OCI-M2 (cell line): ENCODE results near the gene PNPLA6.

Experiments
- DNase-seq: peaks from one replicate; lab custom pipeline; 2025; ENCODE audit not compliant: unreplicated experiment; lab: John Stamatoyannopoulos, UW

The PNPLA6 gene

DNA sequence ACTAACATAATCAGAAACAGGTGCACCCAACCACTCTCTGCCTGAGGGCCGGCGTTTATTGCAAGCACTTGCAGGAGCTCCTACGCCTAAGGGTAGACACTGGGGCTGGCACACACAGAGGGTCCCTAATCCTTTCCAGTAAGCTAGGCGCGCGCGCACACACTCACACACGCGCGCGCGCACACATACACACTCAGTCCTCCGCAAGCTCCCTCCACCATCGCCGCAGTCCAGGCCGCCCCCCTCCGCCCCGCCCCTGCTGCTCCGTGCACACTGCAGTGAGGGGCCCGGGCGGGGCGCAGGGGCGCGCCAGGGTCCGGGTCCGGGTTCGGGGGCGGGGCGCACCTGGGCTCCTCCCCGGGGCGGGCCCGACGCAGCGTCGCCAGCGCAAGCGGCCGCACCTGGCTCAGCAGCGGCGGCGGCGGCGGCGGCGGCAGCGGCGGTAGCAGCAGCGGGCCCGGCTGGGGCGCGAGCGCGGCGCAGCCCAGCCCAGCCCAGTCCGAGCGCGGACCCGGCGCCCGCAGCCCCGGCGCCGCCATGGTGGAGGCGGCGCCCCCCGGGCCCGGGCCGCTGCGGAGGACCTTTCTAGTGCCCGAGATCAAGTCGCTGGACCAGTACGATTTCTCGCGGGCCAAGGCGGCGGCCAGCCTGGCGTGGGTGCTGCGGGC is 60.1 kb downstream of the PNPLA6 start, which contains the start of gene CAMSAP3:
Gene CAMSAP3 (plus strand): TSS at position 398 of the 668 bp plus-strand sequence. CDS start 140 bp downstream, at position 538.
- no peak for DNase-seq

GRCh38 chr19:7596211-7596937 is 60.9 kb downstream of the PNPLA6 start:
- no peak for DNase-seq

DNA sequence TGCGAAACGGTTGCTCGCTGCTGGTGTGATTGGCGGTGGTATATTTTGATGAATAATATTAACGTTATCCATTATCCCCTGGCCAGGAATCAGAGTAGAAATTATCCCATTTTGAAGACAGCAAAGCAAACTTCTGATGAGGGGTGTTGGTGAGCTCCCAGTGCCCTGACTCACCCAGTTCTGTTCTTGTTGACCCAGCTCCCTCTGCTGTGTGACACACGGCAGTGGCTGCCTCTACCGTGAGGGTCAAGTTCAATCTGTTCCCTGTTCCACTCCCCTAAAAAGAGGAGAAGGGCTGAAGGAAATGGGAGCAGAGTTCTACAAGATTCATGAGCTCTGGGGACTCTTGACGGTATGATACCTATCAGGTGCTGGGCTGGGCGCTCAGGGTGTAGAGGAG is 62.2 kb downstream of the PNPLA6 start:
- no peak for DNase-seq

- no peak for DNase-seq
These were observed 62.7 kb downstream of the PNPLA6 start for GRCh38 chr19:7598180-7598579.

DNA sequence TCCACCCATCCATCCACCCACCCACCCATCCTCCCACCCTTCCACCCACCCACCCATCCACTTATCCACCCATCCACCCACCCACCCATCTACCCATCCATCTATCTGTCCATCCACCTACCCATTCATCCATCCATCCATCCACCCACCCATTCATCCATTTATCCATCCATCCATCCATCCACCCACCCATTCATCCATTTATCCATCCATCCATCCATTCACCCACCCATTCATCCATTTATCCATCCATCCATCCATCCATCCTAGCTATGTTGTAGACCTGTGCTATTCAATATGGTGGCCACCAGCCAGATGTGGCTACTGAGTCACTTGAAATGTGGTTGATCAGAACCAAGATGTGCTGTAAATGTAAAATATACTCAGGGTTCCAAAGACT is 65.2 kb downstream of the PNPLA6 start:
- DNase-seq: no peak

GRCh38 chr19:7602240-7602934 is 66.9 kb downstream of the PNPLA6 start:
- no peak for DNase-seq

DNA sequence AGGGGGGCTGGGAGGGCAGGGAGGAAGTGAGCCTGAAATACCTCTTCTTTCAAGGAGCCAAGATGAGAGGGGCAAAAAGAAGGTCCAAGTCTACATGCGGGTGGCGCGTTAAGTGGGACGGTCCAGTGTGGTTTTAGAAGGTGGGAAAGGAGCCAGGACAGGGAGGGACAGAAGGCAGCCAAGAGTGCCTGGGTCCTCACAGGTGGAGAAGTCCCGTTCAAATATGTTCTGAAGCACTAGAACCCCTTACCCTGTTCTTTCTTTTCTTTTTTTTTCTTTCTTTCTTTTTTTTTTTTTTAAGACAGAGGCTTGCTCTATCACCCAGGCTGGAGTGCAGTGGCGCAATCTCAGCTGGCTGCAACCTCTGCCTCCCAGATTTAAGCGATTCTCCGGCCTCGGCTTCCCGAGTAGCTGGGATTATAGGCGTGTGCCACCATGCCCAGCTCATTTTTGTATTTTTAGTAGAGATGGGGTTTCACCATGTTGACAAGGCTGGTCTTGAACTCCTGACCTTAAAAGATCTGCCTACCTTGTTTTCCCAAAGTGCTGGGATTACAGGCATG is 67.5 kb downstream of the PNPLA6 start:
- no peak for DNase-seq

DNA sequence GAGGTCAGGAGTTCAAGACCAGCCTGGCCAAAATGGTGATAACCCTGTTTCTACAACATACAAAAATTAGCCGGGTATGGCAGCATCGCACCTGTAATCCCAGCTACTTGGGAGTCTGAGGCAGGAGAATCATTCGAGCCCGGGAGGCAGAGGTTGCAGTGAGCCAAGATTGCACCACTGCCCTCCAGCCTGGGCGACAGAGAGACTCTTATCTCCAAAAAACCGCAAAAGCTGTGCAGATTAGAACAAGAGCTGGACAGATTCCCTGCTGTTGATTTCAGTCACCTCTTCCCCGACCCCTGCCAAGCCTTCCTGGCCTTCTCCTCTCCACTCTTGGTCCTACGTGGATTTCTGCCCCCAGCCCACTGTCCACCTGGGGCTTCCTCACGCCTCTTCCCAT is 68.4 kb downstream of the PNPLA6 start:
- DNase-seq: no peak

DNA sequence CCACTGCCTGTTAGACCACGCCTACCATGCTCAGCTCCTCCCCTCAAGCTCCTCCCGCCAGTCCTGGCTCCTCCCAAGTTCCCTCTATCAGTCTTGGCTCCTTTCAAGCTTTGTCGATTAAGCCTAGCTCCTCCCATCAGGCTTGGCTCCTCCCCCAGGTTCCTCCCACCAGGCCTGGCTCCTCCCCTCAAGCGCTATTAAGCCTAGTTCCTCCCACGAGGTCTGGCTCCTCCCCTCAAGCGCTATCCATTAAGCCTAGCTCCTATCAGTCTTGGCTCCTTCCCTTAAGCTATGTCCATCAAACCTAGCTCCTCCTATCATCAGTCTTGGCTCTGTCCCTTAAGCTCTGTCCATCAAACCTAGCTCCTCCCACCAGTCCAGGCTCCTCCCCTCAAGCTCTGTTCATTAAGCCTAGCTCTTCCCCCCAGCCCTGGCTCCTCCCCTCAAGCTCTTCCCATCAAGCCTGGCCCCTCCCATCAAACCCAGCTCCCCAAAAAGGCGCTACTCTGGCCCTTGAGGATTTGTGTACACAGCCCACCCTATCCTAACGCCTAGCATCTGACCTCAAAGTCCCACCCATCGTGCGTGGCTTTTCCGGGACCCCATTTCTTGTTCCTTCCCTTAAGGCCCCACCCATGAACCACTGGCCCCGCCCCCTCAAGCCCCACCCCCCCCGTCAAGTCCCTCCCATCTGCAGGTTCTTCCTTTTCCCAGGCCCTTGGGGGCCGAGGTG is 70.1 kb downstream of the PNPLA6 start:
- DNase-seq: peak; percentile 98

- DNase-seq: no peak
These were observed 70.8 kb downstream of the PNPLA6 start for GRCh38 chr19:7606289-7606688.

DNA sequence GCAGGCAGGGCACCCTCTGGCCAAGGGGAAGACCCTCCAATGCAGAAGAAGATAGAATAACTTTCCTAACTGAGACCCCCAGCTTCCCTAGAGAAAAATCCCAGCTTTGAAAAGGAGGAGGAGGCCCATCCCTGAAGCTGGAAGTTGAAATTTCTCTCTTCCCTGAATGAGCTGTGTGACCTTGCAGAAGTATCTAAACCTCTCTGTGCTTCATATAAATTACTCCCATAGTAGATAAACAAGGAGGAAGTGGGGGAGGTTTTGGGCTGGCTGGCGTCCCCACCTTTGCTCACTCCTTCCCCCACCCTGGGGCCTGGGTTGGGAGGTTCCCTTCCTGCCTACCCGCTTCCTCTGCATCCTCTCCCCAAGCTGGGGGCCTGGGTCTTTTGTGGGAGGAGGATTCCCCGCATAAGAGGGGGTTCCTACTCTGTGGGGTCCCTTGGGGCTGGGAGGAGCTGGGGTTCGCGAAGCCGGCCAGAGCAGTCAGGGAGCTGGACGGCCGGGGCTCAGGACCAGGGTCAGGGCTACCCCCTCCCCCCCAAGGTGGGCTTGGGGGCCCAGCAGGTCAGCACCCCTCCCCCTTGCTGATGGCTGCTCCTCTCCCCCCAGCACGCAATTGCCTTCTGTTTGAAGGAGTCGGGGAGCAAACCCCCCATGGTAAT is 71.8 kb downstream of the PNPLA6 start:
- no peak for DNase-seq

DNA sequence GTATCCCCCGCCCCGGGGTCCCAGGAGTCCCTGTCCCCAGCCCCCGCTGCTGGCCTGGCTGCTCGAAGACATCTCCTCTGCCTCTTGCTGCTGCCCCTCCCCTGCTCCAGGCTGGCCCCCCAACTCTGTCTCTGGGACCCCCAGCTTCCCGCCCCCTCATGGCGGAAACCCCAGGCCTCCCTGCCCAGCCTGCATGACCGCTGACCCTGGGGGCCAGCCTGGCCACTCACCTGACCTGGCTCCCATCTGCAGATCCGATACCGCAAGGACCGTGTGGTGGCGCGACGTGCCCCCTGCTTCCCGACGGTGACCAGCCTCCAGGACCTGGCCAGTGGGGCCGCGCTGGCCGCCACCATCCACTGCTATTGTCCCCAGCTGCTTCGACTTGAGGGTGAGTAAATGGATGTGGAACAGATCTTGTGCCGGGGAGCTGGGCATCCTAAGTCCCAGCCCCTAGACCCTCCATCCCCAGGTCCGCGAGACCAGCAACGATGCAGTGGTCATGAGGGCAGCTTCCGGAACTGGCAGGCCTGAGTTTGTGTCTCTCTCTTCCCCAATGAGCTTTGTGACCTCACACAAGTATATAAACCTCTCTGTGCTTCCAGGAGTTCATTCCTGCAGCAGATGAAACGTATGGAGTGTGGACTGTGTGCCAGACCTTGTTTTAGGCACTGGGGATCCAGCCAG is 72.5 kb downstream of the PNPLA6 start:
- DNase-seq: no peak

GRCh38 chr19:7610491-7611240 is 75.1 kb downstream of the PNPLA6 start:
- DNase-seq: no peak
